HG03520 (cell line): ENCODE results near the gene PKP2.
A peak's percentile ranks its signal among the peaks of the same experiment; 100 is the strongest.

Experiments used
- ATAC-seq: cut with Tn5 transposase; IDR thresholded peaks from one replicate; pipeline ENCODE4 v1.9.1; 2021; ENCODE audit warnings: mild to moderate bottlenecking, moderate library complexity; ENCODE audit not compliant: unreplicated experiment

Gene PKP2

GRCh38 chr12:32756476-32757066 is 140.0 kb downstream of the PKP2 start:
- no peak for ATAC-seq

DNA sequence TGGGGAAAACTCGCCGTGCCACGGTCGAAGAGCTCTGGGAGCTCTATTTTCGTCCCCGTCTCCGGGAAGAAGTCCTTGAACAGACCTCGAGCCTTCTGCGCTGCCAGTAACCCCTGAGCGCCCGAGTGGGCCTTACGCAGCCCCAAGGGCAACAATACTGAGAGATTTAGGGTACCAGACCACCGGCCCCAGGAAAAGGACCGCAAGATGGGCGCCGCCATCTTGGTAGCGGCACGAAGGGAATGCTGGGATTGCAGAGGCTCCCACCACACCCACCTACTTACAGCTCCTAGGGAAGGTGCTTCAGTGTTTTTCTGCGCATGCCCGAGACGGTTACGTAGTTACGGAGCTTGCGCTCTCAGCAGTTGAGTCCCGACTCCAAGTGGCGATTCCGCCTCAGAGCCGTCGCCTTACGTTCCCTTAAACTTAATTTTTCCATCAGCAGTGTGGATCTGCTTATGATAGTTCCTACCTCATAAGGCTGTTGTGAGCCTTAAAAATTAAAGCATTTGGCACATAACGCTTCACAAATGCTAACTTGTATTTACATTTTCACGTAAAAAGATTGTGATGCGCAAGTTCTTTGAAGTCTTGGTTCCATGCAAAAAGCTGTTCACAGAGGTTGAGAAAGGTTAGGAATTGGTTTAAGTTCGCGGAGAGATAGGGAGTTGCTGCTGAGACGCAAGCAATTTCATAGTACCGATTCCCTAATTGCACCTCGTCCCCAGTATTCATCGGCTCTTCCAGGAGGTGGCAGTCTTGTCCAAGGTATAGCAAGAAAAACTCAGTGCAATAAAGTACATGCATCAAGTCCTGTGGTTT is 140.7 kb downstream of the PKP2 start, which contains the start of gene YARS2:
Gene YARS2 (minus strand): TSS at position 244 of the 822 bp plus-strand sequence. CDS start 23 bp downstream, at position 221.
- ATAC-seq: peak; percentile 75

GRCh38 chr12:32755051-32755653 is 141.4 kb downstream of the PKP2 start:
- peak; percentile 80 for ATAC-seq

DNA sequence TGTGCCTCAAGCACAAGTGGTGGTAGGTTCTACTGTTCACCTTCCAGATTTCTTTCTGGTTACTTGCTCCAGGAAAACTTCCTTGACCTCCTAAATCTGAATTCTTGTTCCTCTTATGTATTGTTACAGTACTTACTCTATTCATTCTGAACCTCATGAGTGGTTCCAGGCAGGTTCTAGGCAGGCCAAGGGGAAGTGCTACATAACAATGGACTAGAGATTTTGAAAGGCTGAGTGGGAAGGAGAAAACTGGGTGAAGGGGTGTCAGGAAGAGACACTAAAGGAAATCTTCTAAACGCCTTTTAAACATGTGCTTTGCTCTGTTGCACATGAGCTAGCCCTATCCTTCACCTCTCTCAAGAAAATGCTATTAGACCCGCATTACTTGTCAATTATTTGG is 142.5 kb downstream of the PKP2 start:
- ATAC-seq: no peak

- no peak for ATAC-seq
Observed at GRCh38 chr12:32753605-32754004, 143.0 kb downstream of the PKP2 start.

DNA sequence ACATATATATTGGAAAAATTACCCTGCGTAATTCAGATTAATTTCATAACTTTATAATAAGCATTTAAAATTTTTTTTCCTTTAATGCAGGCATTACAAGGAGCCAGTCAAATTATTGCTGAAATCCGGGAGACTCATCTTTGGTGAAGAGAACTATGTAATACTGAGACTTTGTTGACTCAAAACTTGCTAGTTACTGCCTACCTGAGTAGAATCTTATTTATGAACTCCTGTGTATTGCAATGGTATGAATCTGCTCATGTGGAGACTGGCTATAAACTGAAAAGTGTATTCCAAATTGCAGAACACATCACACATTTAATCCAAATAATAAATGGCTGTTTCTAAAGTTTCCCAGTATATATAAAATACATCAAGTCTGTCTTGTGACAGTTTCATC is 153.3 kb downstream of the PKP2 start:
- ATAC-seq: no peak

GRCh38 chr12:32742133-32742532 is 154.4 kb downstream of the PKP2 start:
- ATAC-seq: no peak
